HG03196 (cell line): ENCODE measurements around the gene C1QTNF5.
A peak's percentile ranks its signal among the peaks of the same experiment; 100 is the strongest.

ENCODE experiments used
- ATAC-seq: cut with Tn5 transposase; IDR thresholded peaks from one replicate; pipeline ENCODE4 v1.9.1; 2021; ENCODE audit not compliant: unreplicated experiment

C1QTNF5 gene

GRCh38 chr11:119359365-119360214, 18.9 kb upstream of the C1QTNF5 start:
- ATAC-seq, result no peak

GRCh38 chr11:119357074-119357473, 16.4 kb upstream of the C1QTNF5 start:
- ATAC-seq, result no peak

DNA sequence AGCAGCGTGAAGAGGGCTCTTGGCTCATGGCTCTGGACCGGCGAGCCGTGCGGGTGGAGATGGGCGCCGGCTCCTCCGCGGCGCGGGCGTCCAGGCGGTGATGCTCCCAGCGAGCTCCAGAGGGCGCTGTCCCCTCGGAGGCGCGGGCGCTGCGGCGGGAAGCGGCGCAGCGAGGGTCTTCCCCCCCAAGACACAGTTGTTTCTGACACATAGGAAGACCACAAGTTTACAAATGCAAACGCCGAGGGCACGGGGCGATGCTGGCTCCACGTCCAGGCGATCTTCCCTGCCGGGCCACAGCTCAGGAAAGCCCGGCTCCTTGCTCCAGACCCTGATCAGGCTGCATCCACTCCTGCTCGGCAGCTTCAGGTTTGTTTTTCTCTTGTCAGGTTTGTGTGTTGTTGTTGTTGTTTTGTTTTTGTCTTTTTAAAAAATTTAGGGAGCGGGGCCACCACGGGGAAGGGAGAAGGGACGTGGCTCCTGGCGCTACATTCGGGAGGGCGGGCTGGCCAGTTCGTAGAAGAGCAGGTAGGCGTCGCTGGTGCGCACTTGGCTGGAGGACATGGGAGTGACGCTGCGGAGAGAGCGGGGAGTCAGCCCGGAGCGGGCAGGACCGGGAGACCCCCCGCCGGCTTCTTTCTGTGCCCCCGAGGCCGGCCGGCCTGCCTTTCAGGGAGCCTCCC, 15.8 kb upstream of the C1QTNF5 start:
- peak; percentile 56 for ATAC-seq

DNA sequence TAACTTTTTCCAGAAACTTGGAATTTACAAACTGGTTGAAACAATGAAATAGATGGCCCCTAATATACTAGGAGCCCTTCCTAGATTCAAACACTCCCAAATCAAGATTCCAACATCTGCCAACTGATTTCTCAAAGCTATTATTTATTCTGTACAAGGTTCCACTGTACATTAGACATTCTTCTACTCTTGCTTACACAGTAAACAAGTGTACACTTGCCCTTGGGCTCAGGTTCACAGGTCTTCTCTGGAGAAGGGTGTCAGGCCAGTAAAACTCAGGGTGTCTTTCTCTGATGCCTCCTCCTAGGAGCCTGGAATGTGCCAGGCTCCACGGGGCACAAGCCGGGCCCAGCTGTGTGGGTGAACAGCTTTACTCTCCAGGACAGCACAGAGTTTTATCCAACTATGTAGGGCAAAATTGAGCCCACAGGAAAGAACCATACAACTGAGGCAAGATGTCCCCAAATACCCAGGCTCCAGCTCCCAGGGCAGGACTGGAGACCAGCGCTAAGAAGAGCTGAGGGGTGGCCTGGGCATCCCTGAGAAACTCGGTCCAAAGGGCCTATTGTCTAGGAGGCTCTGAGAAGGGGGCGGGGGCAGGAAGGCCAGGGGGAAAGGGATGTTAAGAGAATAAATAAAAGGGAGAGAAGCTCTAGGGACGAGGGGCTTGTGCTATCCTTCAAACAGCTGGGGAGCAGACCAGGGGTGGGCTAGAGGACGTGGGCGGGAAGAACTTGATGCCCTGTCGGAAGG, 14.6 kb upstream of the C1QTNF5 start:
- ATAC-seq, result no peak

- no peak for ATAC-seq
These were observed 12.2 kb upstream of the C1QTNF5 start for GRCh38 chr11:119352857-119353260.

DNA sequence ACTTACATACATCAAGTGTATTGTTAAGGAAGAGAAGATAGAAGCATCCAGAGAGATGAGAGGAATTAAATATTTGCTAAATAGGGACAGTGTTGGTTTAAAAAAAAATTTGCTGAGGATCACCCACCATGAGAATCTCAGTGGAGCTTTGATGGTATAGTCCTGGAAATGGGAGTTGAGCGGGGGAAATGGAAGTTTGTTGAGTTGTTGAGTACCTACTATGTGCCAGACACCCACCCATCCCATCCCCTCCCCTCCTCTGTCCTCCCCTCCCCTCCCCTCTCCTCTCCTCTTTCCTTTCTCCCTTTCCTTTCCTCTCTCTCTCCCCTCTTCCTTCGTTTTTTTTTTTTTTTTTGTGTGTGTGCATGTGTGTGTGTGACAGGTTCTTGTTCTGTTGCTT, 10.5 kb upstream of the C1QTNF5 start:
- ATAC-seq, result no peak

DNA sequence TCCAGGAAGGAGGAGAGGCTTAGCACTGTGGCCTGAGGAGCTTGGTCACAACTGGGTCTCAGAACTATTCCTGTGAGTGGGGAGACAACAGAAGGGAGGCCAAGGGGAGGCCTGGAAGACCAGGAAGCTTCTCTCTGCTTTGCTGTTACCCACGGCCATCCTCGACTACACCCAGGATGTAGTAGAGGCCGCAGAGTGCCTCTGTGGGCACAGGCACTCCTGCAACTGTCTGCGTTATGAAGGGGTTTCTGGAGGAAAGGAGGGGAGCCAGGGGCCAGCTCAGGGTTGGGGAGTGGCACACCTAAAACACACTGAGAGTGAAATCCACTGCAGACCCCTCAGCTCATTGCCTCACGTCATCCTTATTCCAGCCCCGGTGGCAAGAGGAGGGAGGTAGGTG, 9.6 kb upstream of the C1QTNF5 start:
- no peak for ATAC-seq

DNA sequence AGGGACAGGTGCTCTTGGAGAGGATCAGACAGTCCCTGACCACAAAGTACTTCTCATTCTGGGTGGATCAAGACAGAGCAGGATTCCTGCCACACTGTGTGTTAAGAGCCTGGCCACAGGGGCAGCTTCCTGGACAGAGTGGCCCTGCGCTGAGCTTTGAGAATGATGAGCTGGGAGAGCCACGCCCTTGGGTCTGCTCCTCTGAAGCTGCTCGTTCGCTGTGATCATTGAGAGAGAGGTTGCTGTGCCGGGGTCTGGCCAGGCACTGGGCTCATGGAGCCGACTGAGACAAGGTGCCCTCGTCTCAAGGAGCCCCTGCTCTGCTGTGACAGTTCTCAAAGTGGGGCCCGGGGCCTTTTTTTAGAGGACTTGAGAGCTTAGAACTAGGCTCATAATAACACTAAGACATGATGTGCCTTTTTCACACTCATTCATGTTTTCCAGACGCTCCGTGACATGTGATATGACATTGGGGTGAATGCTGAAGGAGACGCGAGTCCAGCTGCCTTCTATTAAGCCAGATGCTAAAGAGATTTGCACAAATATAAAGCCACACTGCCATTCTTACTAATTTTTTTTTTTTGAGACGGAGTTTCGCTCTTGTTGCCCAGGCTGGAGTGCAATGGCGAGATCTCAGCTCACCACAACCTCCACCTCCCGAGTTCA, 7.4 kb upstream of the C1QTNF5 start:
- ATAC-seq, result no peak

- ATAC-seq, result no peak
These were observed 6.6 kb upstream of the C1QTNF5 start for GRCh38 chr11:119347242-119347641.

- ATAC-seq, result no peak
These were observed 5.9 kb upstream of the C1QTNF5 start, which contains the start of gene MFRP for GRCh38 chr11:119346605-119347004. TSS of gene MFRP (minus strand) at chr11:119346705. CDS start at chr11:119346513, 192 bp downstream.

DNA sequence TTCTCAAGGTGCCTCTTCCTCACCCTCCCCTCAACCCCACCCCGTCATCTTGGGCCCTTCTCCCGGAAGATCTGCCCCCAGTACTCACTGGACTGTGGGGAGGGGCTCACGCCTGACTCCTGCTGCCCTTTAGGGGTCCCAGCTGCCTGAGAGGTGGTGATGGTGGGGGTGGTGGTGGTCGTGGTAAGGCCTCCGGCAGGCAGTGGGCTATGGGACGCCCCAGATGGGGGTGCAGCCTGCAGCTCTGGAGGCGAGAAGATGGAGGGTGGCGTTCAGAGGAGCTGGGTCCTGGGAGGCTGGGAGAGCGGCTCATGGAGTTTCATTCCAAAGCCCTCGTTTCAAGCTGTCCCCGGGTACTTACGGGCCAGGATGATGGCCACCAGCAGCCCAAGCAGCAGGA, 5.0 kb upstream of the C1QTNF5 start:
- ATAC-seq, result no peak

GRCh38 chr11:119344291-119345010, 3.8 kb upstream of the C1QTNF5 start:
- no peak for ATAC-seq

GRCh38 chr11:119343726-119344125, 3.0 kb upstream of the C1QTNF5 start:
- ATAC-seq, result no peak

- no peak for ATAC-seq
These were observed 1.9 kb upstream of the C1QTNF5 start for GRCh38 chr11:119342362-119343130.

GRCh38 chr11:119342023-119342300, 1.3 kb upstream of the C1QTNF5 start:
- no peak for ATAC-seq

DNA sequence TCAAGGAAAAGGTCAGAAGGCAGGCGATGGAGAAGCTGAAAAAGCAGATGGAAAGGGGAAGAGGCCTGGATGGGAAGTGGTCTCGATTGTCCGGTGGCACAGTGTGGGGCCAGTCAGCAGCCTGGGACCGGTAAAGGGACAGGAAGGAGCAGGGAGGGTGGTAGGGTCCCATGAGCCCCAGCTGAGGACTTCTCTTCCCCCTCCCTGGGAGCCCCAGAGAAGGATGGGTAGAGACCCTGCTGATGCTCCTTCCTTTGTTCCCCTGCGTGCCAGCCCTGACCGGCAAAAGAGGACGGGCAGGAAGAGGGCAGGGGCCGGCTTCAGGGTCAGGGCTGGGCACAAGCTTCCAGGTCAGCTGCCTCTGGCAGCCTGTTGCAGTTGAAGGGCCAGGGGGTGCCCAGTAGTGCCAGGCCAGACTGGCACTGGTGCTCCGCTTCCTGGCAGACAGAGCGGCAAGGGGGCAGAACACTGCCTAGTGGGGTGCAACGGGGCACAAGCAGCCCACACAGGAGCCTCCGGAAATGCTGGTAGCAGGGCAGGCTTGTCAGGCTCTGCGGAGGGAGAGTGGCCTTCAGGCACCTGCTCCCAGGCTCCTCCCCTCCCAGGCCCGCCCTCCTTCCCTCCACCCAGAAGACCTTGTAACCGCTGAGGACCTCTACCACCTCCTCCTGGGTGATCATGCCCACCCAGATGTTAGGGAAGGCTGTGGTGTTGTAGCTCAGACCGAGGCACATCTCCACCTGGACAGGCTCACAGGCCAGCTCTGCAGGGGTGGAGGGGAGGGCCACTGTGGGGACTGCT, 739 bp upstream of the C1QTNF5 start:
- no peak for ATAC-seq

GRCh38 chr11:119339589-119340334, 921 bp downstream of the C1QTNF5 start:
- ATAC-seq, result no peak

DNA sequence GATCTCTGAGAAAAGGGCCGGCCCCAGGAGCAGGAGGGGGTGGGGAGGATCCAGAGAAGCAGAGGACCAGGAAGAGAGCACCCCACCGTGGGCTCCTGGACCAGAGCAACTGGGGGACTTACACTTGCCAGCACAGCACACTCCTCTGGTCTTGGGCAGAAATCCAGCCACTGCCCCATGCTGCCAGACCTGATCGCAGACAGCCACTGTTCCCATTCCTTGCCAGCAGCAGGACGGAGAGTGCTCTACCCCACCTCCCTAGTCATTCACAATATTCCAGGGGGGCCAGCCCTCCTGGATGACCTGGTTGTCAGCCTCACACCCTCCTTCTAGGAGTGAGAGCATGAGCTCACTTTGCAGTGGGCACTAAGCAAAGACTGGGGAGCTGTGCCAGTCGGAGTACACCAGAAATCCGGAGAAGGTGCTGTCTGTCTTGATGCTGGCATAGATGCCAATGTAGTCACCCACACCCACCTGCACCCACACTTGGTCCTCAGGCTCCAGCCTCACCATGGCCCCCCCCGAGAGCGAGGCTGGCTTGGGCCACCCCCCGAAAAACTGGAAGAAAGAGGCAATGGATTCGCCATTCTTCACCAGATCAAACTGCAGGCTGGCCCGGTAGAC, 1.6 kb downstream of the C1QTNF5 start:
- ATAC-seq, result no peak
